GM23248 (cell line): Measurements from ENCODE around the gene CRP. TPM values are rescaled to one million over a fixed set of nuclear protein-coding genes. Genes with fewer than 3 reads are reported as not detected.
"Not testable (repeated sequence)": the region's sequence is repeated elsewhere in the genome, so short reads cannot be mapped to it uniquely, and the experiment has no call there.

Experiments
- DNase-seq: peaks from one replicate; pipeline ENCODE4 v3.0.0-alpha.2; 2015
- H2AFZ ChIP-seq: fragments of 200-600 bp; sonication (generic); 2 replicates; pipeline ENCODE4 v1.6.1; 2016; ENCODE audit warnings: antibody characterized with exemption
- H3F3A ChIP-seq: fragments of 200-600 bp; sonication (generic); 2 replicates; pipeline ENCODE4 v1.6.1; 2016; ENCODE audit warnings: mild to moderate bottlenecking, antibody characterized with exemption, mixed run types; ENCODE audit not compliant: insufficient read depth
- H3K27ac ChIP-seq: fragments of 200-600 bp; sonication (generic); 2 replicates; pipeline ENCODE4 v1.5.1; 2016; ENCODE audit warnings: mild to moderate bottlenecking
- H3K27me3 ChIP-seq: fragments of 200-600 bp; sonication (generic); replicated peaks from 2 replicates; pipeline ENCODE4 v1.6.1; 2016; ENCODE audit warnings: mild to moderate bottlenecking; ENCODE audit not compliant: insufficient read depth
- H3K36me3 ChIP-seq: fragments of 200-600 bp; sonication (generic); 2 replicates; pipeline ENCODE4 v1.6.1; 2016; ENCODE audit warnings: low read depth, mild to moderate bottlenecking
- H3K4me1 ChIP-seq: fragments of 200-600 bp; sonication (generic); 2 replicates; pipeline ENCODE4 v1.6.1; 2016; ENCODE audit warnings: mild to moderate bottlenecking; ENCODE audit not compliant: insufficient read depth
- H3K4me2 ChIP-seq: fragments of 200-600 bp; sonication (generic); one replicate; pipeline ENCODE4 v1.6.1; 2016; ENCODE audit warnings: mild to moderate bottlenecking; ENCODE audit not compliant: unreplicated experiment
- H3K4me3 ChIP-seq: fragments of 200-600 bp; sonication (generic); 2 replicates; pipeline ENCODE4 v1.5.1; 2016; ENCODE audit warnings: mild to moderate bottlenecking
- H3K79me2 ChIP-seq: fragments of 200-600 bp; sonication (generic); 2 replicates; pipeline ENCODE4 v1.6.1; 2016; ENCODE audit warnings: mild to moderate bottlenecking; ENCODE audit not compliant: insufficient read depth
- H3K9ac ChIP-seq: fragments of 200-600 bp; sonication (generic); 2 replicates; pipeline ENCODE4 v1.6.1; 2016; ENCODE audit warnings: mild to moderate bottlenecking
- H3K9me2 ChIP-seq: fragments of 200-600 bp; sonication (generic); 2 replicates; pipeline ENCODE4 v1.6.1; 2016; ENCODE audit warnings: mixed run types, mild to moderate bottlenecking, moderate library complexity; ENCODE audit not compliant: insufficient read depth
- H3K9me3 ChIP-seq: fragments of 200-600 bp; sonication (generic); one replicate; pipeline ENCODE4 v1.6.1; 2017; ENCODE audit warnings: low read depth
- H4K20me1 ChIP-seq: fragments of 200-600 bp; sonication (generic); 2 replicates; pipeline ENCODE4 v1.6.0; 2016; ENCODE audit not compliant: insufficient read depth
- EZH2 ChIP-seq: fragments of 200-600 bp; sonication (generic); IDR thresholded peaks from 2 replicates; pipeline ENCODE4 v1.6.1; 2018; ENCODE audit warnings: antibody characterized with exemption, mild to moderate bottlenecking; ENCODE audit not compliant: insufficient read depth, poor library complexity, severe bottlenecking
- EZH2phosphoT487 ChIP-seq: fragments of 200-600 bp; sonication (generic); IDR thresholded peaks from 2 replicates; pipeline ENCODE4 v1.6.1; 2018; ENCODE audit warnings: antibody characterized with exemption, moderate library complexity, mild to moderate bottlenecking, low read depth; ENCODE audit not compliant: insufficient read depth
- WGBS, 2 experiments: methylation state at CpG; one replicate each; pipeline ENCODE4 v1.1.6; 2015 to 2017; ENCODE audit warnings: low lambda C conversion rate in 2 of 2, low coverage in 1 of 2; ENCODE audit errors: missing lambda C conversion rate in 2 of 2; 5-methylcytosine and 5-hydroxymethylcytosine counted together
- in situ Hi-C: fragments of 300-500 bp; cut with MboI; formaldehyde crosslinking; loops from 2 replicates; pipeline ENCODE4 v1.15.0; 2020
- polyA plus RNA-seq: library from polyadenylated mRNA; unstranded; fragments of >200 nt; fragmentation: Nextera tagmentation; extraction: Ambion mirVana; gene quantifications from 2 replicates; pipeline ENCODE4 v1.2.1, GENCODE V29; 2016
- total RNA-seq: library from RNA; depleted of rRNA; stranded (reverse); fragments of >200 nt; shearing (Covaris generic); gene quantifications from 2 replicates; pipeline ENCODE4 v1.2.3, GENCODE V29; 2014

CRP gene
- total and polyA plus RNA-seq, 2 experiments from 2014 or later, result not detected

GRCh38 chr1:159748370-159748769, 34.0 kb upstream of the CRP start:
- no peak overlapping the region for H3K27ac ChIP-seq
- H3K9me3 ChIP-seq, result no peaks in the 10 kb centered on the region
- whole genome bisulfite sequencing, 2 experiments, result 26 to 46% methylated on average over 1 of the region's 1 CpG
- H3K9me2 ChIP-seq, result no peaks in the 10 kb centered on the region
- DNase-seq, result no peak
- H3K4me3 ChIP-seq, result no peak overlapping the region
- in situ Hi-C loops, result no loop called here
- no peak overlapping the region for H3K4me2 ChIP-seq
- H3K79me2 ChIP-seq, result no peaks in the 10 kb centered on the region
- no peaks in the 10 kb centered on the region for H3K36me3 ChIP-seq
- no peak overlapping the region for H2AFZ ChIP-seq
- H3K9ac ChIP-seq, result no peak overlapping the region
- no peaks in the 10 kb centered on the region for H3F3A ChIP-seq
- no peaks in the 10 kb centered on the region for H3K27me3 ChIP-seq
- H4K20me1 ChIP-seq, result no peaks in the 10 kb centered on the region
- TF ChIP-seq EZH2, result no peak
- no peak for TF ChIP-seq EZH2phosphoT487
- H3K4me1 ChIP-seq, result no peaks in the 10 kb centered on the region; the same call in 1 of the 2 replicates

- no peak for TF ChIP-seq EZH2
- TF ChIP-seq EZH2phosphoT487, result no peak
- in situ Hi-C loops, result no loop called here
- H4K20me1 ChIP-seq, result no peaks in the 10 kb centered on the region
- DNase-seq, result peak; percentile 35
- no peaks in the 10 kb centered on the region for H3K9me3 ChIP-seq
- 11 to 15% methylated on average over 3 of the region's 3 CpGs for WGBS, 2 experiments
- no peaks in the 10 kb centered on the region for H3K9me2 ChIP-seq
- no peak overlapping the region for H3K4me3 ChIP-seq
- H3K79me2 ChIP-seq, result no peaks in the 10 kb centered on the region
- H3K4me1 ChIP-seq, result no peaks in the 10 kb centered on the region; the same call in 1 of the 2 replicates
- H3K27ac ChIP-seq, result no peak overlapping the region
- H3K9ac ChIP-seq, result no peak overlapping the region
- no peaks in the 10 kb centered on the region for H3K27me3 ChIP-seq
- no peaks in the 10 kb centered on the region for H3F3A ChIP-seq
- no peaks in the 10 kb centered on the region for H3K36me3 ChIP-seq
- H3K4me2 ChIP-seq, result no peak overlapping the region
- H2AFZ ChIP-seq, result no peak overlapping the region
Observed at GRCh38 chr1:159746666-159747065, 32.3 kb upstream of the CRP start.

DNA sequence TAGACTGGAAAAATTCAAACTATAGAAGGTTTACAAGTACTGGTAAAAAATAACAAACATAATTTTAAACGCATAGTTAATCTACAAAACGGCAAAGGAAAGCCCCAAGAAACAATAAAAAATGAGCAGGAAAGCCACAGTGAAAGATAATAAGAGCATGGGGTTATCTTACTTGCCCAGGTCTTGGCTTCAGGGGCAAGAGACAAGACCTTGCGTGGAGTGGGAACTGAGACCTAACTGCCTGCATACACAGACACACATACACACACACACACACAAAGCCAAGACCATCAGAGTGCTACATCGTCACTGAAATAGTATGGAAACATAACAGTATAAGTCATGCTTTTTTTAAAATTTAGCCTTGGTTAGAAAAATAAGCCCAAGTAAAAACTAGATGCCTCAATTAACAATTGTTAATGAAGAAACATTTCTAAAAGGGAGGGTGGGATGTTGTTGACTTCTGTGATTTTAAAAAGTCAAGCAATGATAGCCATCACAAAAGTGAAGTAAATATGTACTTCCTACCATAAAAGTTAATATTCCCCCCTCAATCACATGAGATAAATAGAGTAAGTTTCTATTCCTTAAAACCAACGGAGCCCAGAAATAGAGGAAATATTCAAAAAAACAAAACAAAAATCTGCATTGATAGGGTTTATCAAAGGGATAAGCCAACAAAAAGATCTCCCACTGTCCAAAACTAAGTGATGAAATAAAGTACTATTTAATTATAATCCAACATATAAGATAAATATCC, 29.4 kb upstream of the CRP start:
- DNase-seq, result no peak
- in situ Hi-C loops, result no loop called here
- H3K9me3 ChIP-seq, result no peaks in the 10 kb centered on the region
- no peaks in the 10 kb centered on the region for H3F3A ChIP-seq
- H3K27me3 ChIP-seq, result no peaks in the 10 kb centered on the region
- H3K4me1 ChIP-seq, result no peaks in the 10 kb centered on the region
- no peak overlapping the region for H3K27ac ChIP-seq
- TF ChIP-seq EZH2phosphoT487 (no peak), EZH2 (no peak)
- no peak overlapping the region for H3K4me2 ChIP-seq
- no peak overlapping the region for H3K4me3 ChIP-seq
- H3K36me3 ChIP-seq, result no peaks in the 10 kb centered on the region
- H4K20me1 ChIP-seq, result no peaks in the 10 kb centered on the region
- H3K9me2 ChIP-seq, result no peaks in the 10 kb centered on the region
- no peak overlapping the region for H3K9ac ChIP-seq
- H2AFZ ChIP-seq, result no peak overlapping the region
- 22 to 29% methylated on average over 5 of the region's 5 CpGs for WGBS, 2 experiments
- no peaks in the 10 kb centered on the region for H3K79me2 ChIP-seq

- no peaks in the 10 kb centered on the region for H3K9me3 ChIP-seq
- no peak overlapping the region for H3K9ac ChIP-seq
- no peak for TF ChIP-seq EZH2phosphoT487
- H3K9me2 ChIP-seq, result no peaks in the 10 kb centered on the region
- H3K36me3 ChIP-seq, result no peaks in the 10 kb centered on the region
- in situ Hi-C loops, result no loop called here
- H2AFZ ChIP-seq, result no peak overlapping the region
- no peaks in the 10 kb centered on the region for H3K4me1 ChIP-seq
- no peaks in the 10 kb centered on the region for H4K20me1 ChIP-seq
- H3K4me2 ChIP-seq, result no peak overlapping the region
- WGBS, 2 experiments, result 22% methylated on average over 4 of the region's 4 CpGs
- H3K27me3 ChIP-seq, result no peaks in the 10 kb centered on the region
- H3K4me3 ChIP-seq, result no peak overlapping the region
- DNase-seq, result no peak
- no peak overlapping the region for H3K27ac ChIP-seq
- H3K79me2 ChIP-seq, result no peaks in the 10 kb centered on the region
- no peaks in the 10 kb centered on the region for H3F3A ChIP-seq
Observed at GRCh38 chr1:159737238-159737916, 23.0 kb upstream of the CRP start.

GRCh38 chr1:159723188-159723587, 8.8 kb upstream of the CRP start:
- H4K20me1 ChIP-seq, H3K4me3 ChIP-seq, H3K27me3 ChIP-seq, H2AFZ ChIP-seq, H3K4me1 ChIP-seq, H3K27ac ChIP-seq, H3K79me2 ChIP-seq, H3K36me3 ChIP-seq, H3K9me3 ChIP-seq, H3K9ac ChIP-seq, DNase-seq, H3K9me2 ChIP-seq, in situ Hi-C loops, H3K4me2 ChIP-seq, H3F3A ChIP-seq: not testable (repeated sequence)
- WGBS, 2 experiments, result 53 to 55% methylated on average over 6 of the region's 6 CpGs
